ENCODE measurements around the gene C16orf90.

Gene C16orf90

GRCh38 chr16:3492356-3492755 lies 2.9 kb downstream of the C16orf90 start:
- no peak overlapping the region for H3K27ac ChIP-seq
- H3K4me3 ChIP-seq: no peak overlapping the region
- no peak for DNase-seq (ENCODE audit: low spot score)
- no peak for TF ChIP-seq CTCF (IDR thresholded peaks at IDR 0.05)

GRCh38 chr16:3490911-3491629 lies 4.2 kb downstream of the C16orf90 start:
- no peak for DNase-seq (ENCODE audit: low spot score)
- no peak for TF ChIP-seq CTCF (IDR thresholded peaks at IDR 0.05)
- no peak overlapping the region for H3K4me3 ChIP-seq
- no peak overlapping the region for H3K27ac ChIP-seq

GRCh38 chr16:3488801-3489200 lies 6.5 kb downstream of the C16orf90 start:
- Histone ChIP-seq H3K4me3 (no peak overlapping the region), H3K27ac (no peak overlapping the region)
- no peak for DNase-seq (ENCODE audit: low spot score)
- no peak for TF ChIP-seq CTCF (IDR thresholded peaks at IDR 0.05)

GRCh38 chr16:3487521-3488410 lies 7.5 kb downstream of the C16orf90 start:
- Histone ChIP-seq H3K27ac (no peak overlapping the region), H3K4me3 (no peak overlapping the region)
- TF ChIP-seq CTCF (IDR thresholded peaks at IDR 0.05): no peak
- DNase-seq (ENCODE audit: low spot score): no peak

GRCh38 chr16:3486506-3487215 lies 8.6 kb downstream of the C16orf90 start:
- Histone ChIP-seq H3K4me3 (no peak overlapping the region), H3K27ac (no peak overlapping the region)
- TF ChIP-seq CTCF (IDR thresholded peaks at IDR 0.05): no peak
- no peak for DNase-seq (ENCODE audit: low spot score)

GRCh38 chr16:3485821-3486505 lies 9.3 kb downstream of the C16orf90 start:
- TF ChIP-seq CTCF (IDR thresholded peaks at IDR 0.05): no peak
- Histone ChIP-seq H3K4me3 (no peak overlapping the region), H3K27ac (no peak overlapping the region)
- DNase-seq (ENCODE audit: low spot score): no peak
